ENCODE results near the gene SPATA31C2. TPM values are rescaled to one million over a fixed set of nuclear protein-coding genes. Genes with fewer than 3 reads are reported as not detected.
"Not testable (repeated sequence)": the region's sequence is repeated elsewhere in the genome, so short reads cannot be mapped to it uniquely, and the experiment has no call there.

SPATA31C2 gene
- total and polyA plus RNA-seq, 2 experiments from 2014 or later: not detected

DNA sequence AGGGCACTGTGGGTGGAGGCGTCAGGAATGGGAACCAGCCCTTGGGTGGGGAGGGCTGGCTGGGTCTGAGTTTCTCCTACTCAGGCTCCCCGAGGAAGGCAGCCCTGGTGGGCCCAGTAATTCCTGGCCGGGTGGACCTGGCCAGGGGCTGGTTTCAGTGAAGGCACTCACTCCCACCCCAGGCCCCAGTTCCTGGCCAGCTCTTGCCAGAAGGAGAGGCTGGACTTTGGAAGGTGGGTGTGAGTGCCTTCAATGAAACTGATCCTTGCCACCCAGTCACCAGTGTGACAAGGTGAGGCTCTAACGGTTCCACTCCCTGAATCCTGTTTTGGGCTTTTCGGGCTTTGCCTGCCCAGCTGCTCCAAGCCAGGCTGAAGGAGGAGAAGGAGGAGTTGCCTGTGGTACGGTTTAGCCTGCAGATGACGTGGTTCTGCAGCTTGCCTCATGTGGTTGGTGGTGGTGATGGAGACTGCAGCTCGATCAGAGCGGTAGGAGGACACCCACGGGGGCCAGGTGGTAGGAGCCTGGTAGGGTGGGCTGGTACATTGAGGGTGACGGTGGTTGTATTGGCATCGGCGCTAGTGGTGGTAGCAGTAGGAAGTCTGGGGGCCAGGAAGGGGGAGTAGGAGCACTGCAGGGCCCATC lies 23.2 kb downstream of the SPATA31C2 start:
- H2AFZ ChIP-seq; H3K9ac ChIP-seq; H3K4me1 ChIP-seq (ENCODE audit: insufficient read depth); DNase-seq; H3K27me3 ChIP-seq (replicated peaks; ENCODE audit: insufficient read depth); in situ Hi-C loops (cut with MboI); H3K4me2 ChIP-seq (ENCODE audit: unreplicated experiment); H4K20me1 ChIP-seq (ENCODE audit: insufficient read depth); H3K36me3 ChIP-seq (ENCODE audit: low read depth); H3K4me3 ChIP-seq; H3K79me2 ChIP-seq (ENCODE audit: insufficient read depth); H3F3A ChIP-seq (ENCODE audit: insufficient read depth); H3K27ac ChIP-seq; H3K9me2 ChIP-seq (ENCODE audit: insufficient read depth); H3K9me3 ChIP-seq (ENCODE audit: low read depth): not testable (repeated sequence)
- 60 to 61% methylated on average over 4 to 13 of the region's 13 CpGs for WGBS, 2 experiments (ENCODE audit: low coverage in 1 of 2, low lambda C conversion rate in 2 of 2, missing lambda C conversion rate in 2 of 2)

- H4K20me1 ChIP-seq (ENCODE audit: insufficient read depth); H3K27ac ChIP-seq; H3K79me2 ChIP-seq (ENCODE audit: insufficient read depth); in situ Hi-C loops (cut with MboI); H3K4me1 ChIP-seq (ENCODE audit: insufficient read depth); H3K36me3 ChIP-seq (ENCODE audit: low read depth); H3F3A ChIP-seq (ENCODE audit: insufficient read depth); H3K4me3 ChIP-seq; H2AFZ ChIP-seq; H3K9me3 ChIP-seq (ENCODE audit: low read depth); DNase-seq; H3K27me3 ChIP-seq (replicated peaks; ENCODE audit: insufficient read depth); H3K9ac ChIP-seq; H3K9me2 ChIP-seq (ENCODE audit: insufficient read depth); H3K4me2 ChIP-seq (ENCODE audit: unreplicated experiment): not testable (repeated sequence)
- WGBS, 2 experiments (ENCODE audit: low coverage in 1 of 2, low lambda C conversion rate in 2 of 2, missing lambda C conversion rate in 2 of 2): 62 to 69% methylated on average over 8 to 15 of the region's 17 CpGs
These were observed 23.9 kb downstream of the SPATA31C2 start for GRCh38 chr9:88114283-88114967.

DNA sequence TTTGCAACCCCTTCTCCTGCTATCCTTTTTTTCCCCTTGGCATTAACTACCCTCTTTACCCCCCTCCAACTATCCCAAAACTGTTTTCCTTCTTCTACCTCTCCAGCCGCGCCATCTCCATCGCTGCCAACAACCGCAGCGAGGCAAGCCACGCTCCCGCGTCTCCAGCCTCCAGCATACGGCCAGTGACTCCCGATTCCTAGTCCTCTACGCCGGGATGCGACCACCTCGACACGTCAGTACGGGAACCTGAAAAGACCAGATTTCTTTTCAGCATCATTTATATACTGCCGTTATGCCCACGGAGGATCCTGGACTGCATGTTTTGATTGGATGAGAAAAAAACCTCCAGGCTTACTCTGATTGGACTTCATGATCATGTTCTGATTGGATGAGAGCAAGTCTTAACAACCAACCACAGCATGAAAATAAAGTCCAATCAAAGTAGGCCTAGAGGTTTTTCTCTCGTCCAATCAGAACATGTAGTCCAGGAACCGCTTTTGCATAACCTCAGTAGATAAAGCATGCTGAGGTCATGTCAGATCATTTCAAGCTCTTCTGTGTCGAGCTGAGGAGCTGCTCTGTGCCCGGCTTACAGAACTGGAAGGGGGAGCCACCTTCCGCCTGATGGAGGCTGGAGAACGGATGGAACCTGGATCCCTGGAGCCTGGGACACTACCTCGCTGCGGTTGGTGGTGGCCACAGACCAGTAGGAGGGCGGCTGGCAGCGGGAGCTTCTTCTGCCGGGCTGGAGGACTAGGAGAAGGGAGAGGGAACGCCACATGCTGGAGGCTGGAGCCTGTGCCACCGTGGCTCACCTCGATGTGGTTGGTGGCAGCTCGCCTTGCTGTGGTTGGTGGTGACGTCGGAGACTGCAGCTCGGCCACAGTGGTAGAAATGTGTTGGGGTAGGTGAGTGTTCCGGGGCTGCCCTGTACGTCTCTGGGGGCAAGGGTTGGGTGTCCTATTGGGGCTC lies 24.8 kb downstream of the SPATA31C2 start:
- H3K27me3 ChIP-seq (replicated peaks; ENCODE audit: insufficient read depth); H3K36me3 ChIP-seq (ENCODE audit: low read depth); H3K9ac ChIP-seq; H3K27ac ChIP-seq; H3K4me3 ChIP-seq; DNase-seq; H3K9me3 ChIP-seq (ENCODE audit: low read depth); H2AFZ ChIP-seq; H3F3A ChIP-seq (ENCODE audit: insufficient read depth); H3K4me2 ChIP-seq (ENCODE audit: unreplicated experiment); in situ Hi-C loops (cut with MboI); H4K20me1 ChIP-seq (ENCODE audit: insufficient read depth); H3K79me2 ChIP-seq (ENCODE audit: insufficient read depth); H3K9me2 ChIP-seq (ENCODE audit: insufficient read depth); H3K4me1 ChIP-seq (ENCODE audit: insufficient read depth): not testable (repeated sequence)
- 80 to 84% methylated on average over 34 to 37 of the region's 38 CpGs for WGBS, 2 experiments (ENCODE audit: low coverage in 1 of 2, low lambda C conversion rate in 2 of 2, missing lambda C conversion rate in 2 of 2)

DNA sequence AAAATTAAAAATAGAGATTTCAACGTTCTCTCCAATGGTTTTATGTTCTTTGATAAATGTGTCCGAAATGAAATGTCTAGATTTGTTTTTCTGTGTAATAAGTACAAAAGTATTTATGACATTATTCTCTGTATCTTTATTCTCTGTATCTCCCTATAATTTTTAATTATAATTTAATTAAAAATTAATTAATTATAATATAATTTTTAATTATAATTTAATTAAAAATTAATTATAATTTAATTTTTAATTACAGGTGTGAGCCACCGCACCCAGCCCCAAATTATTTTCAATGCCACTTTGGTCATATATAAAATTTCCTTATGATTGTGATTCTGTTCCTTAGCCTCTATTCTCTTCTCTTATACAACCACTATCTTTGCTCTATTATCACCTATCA lies 28.2 kb downstream of the SPATA31C2 start:
- no peak overlapping the region for H3K4me2 ChIP-seq (ENCODE audit: unreplicated experiment)
- H3K27me3 ChIP-seq (replicated peaks; ENCODE audit: insufficient read depth): peaks cover under 1% of the 10 kb centered on the region; the same call in 1 of the 2 replicates
- H2AFZ ChIP-seq: no peak overlapping the region
- in situ Hi-C loops (cut with MboI): no loop called here
- H3K27ac ChIP-seq: no peak overlapping the region
- H3K9ac ChIP-seq: no peak overlapping the region
- H3K4me1 ChIP-seq (ENCODE audit: insufficient read depth): no peaks in the 10 kb centered on the region
- H3K36me3 ChIP-seq (ENCODE audit: low read depth): no peaks in the 10 kb centered on the region
- H3K79me2 ChIP-seq (ENCODE audit: insufficient read depth): no peaks in the 10 kb centered on the region
- no peak for DNase-seq
- TF ChIP-seq EZH2 (IDR thresholded peaks at IDR 0.05; ENCODE audit: insufficient read depth, poor library complexity, severe bottlenecking) (no peak), EZH2phosphoT487 (IDR thresholded peaks at IDR 0.05; ENCODE audit: insufficient read depth, low read depth) (no peak)
- H3K9me2 ChIP-seq (ENCODE audit: insufficient read depth): no peaks in the 10 kb centered on the region
- H3K4me3 ChIP-seq: no peak overlapping the region
- H3F3A ChIP-seq (ENCODE audit: insufficient read depth): no peaks in the 10 kb centered on the region
- no peaks in the 10 kb centered on the region for H3K9me3 ChIP-seq (ENCODE audit: low read depth)
- H4K20me1 ChIP-seq (ENCODE audit: insufficient read depth): no peaks in the 10 kb centered on the region
- WGBS, 2 experiments (ENCODE audit: low coverage in 1 of 2, low lambda C conversion rate in 2 of 2, missing lambda C conversion rate in 2 of 2): 74 to 82% methylated on average over 3 of the region's 3 CpGs
